ENCODE measurements around the gene ELOVL4.

Gene ELOVL4

GRCh38 chr6:79947191-79948186 lies at the start of gene ELOVL4:
Gene ELOVL4 (minus strand): TSS chr6:79947553. CDS start chr6:79947279, 274 bp downstream.
- H3K4me3 ChIP-seq (ENCODE audit: severe bottlenecking) = peak within 1 kb of the TSS; percentile 61

GRCh38 chr6:79993911-79994309 lies 46.6 kb upstream of the ELOVL4 start:
- H3K4me1 ChIP-seq (ENCODE audit: insufficient read depth, poor library complexity, severe bottlenecking) = no peaks in the 10 kb centered on the region
- ATAC-seq (ENCODE audit: low read depth) = no peak
- no peak for DNase-seq (ENCODE audit: low spot score)
- H3K36me3 ChIP-seq (ENCODE audit: low read depth) = no peaks in the 10 kb centered on the region
- no peak overlapping the region for H3K4me3 ChIP-seq (ENCODE audit: severe bottlenecking)
- H3K27me3 ChIP-seq (ENCODE audit: insufficient read depth, poor library complexity, severe bottlenecking) = no peaks in the 10 kb centered on the region
- no peak for TF ChIP-seq CTCF (IDR thresholded peaks at IDR 0.05; ENCODE audit: poor library complexity, severe bottlenecking)
- no peak overlapping the region for H3K27ac ChIP-seq (ENCODE audit: poor library complexity, severe bottlenecking)
- no peaks in the 10 kb centered on the region for H3K9me3 ChIP-seq (ENCODE audit: severe bottlenecking)

More at GRCh38 chr6:79947191-79948186, at the start of gene ELOVL4:
- H3K27me3 ChIP-seq (ENCODE audit: insufficient read depth, poor library complexity, severe bottlenecking) = peaks cover 4% of the 10 kb centered on the region
- H3K4me1 ChIP-seq (ENCODE audit: insufficient read depth, poor library complexity, severe bottlenecking) = peaks cover 11% of the 10 kb centered on the region
- H3K27ac ChIP-seq (ENCODE audit: poor library complexity, severe bottlenecking) = no peak within 1 kb of the TSS
- DNase-seq (ENCODE audit: low spot score) (peak; percentile 70), ATAC-seq (ENCODE audit: low read depth) (peak; percentile 81)
- no peaks in the 10 kb centered on the region for H3K9me3 ChIP-seq (ENCODE audit: severe bottlenecking)
- H3K36me3 ChIP-seq (ENCODE audit: low read depth) = no peaks in the 10 kb centered on the region
- TF ChIP-seq CTCF (IDR thresholded peaks at IDR 0.05; ENCODE audit: poor library complexity, severe bottlenecking) = no peak

GRCh38 chr6:79993012-79993910 lies 45.9 kb upstream of the ELOVL4 start:
- Histone ChIP-seq H3K36me3 (ENCODE audit: low read depth) (no peaks in the 10 kb centered on the region), H3K9me3 (ENCODE audit: severe bottlenecking) (no peaks in the 10 kb centered on the region), H3K27ac (ENCODE audit: poor library complexity, severe bottlenecking) (no peak overlapping the region), H3K4me1 (ENCODE audit: insufficient read depth, poor library complexity, severe bottlenecking) (no peaks in the 10 kb centered on the region), H3K27me3 (ENCODE audit: insufficient read depth, poor library complexity, severe bottlenecking) (no peaks in the 10 kb centered on the region), H3K4me3 (ENCODE audit: severe bottlenecking) (no peak overlapping the region)
- ATAC-seq (ENCODE audit: low read depth) (no peak), DNase-seq (ENCODE audit: low spot score) (no peak)
- TF ChIP-seq CTCF (IDR thresholded peaks at IDR 0.05; ENCODE audit: poor library complexity, severe bottlenecking) = no peak

GRCh38 chr6:79989641-79990040 lies 42.3 kb upstream of the ELOVL4 start:
- ATAC-seq (ENCODE audit: low read depth) (no peak), DNase-seq (ENCODE audit: low spot score) (no peak)
- no peaks in the 10 kb centered on the region for H3K9me3 ChIP-seq (ENCODE audit: severe bottlenecking)
- H3K4me3 ChIP-seq (ENCODE audit: severe bottlenecking) = no peak overlapping the region
- H3K27ac ChIP-seq (ENCODE audit: poor library complexity, severe bottlenecking) = no peak overlapping the region
- no peaks in the 10 kb centered on the region for H3K27me3 ChIP-seq (ENCODE audit: insufficient read depth, poor library complexity, severe bottlenecking)
- no peaks in the 10 kb centered on the region for H3K4me1 ChIP-seq (ENCODE audit: insufficient read depth, poor library complexity, severe bottlenecking)
- TF ChIP-seq CTCF (IDR thresholded peaks at IDR 0.05; ENCODE audit: poor library complexity, severe bottlenecking) = no peak
- H3K36me3 ChIP-seq (ENCODE audit: low read depth) = no peaks in the 10 kb centered on the region
